RWPE2 (cell line): Measurements from ENCODE around the gene APEH.
A peak's percentile ranks its signal among the peaks of the same experiment; 100 is the strongest.

ENCODE experiments used
- ATAC-seq: fragments of 200-7000 bp; cut with Tn5 transposase; 3 replicates; pipeline ENCODE4 v1.9.1; 2021; ENCODE audit warnings: low read depth
- DNase-seq: peaks from one replicate; pipeline ENCODE4 v3.0.0-alpha.2; 2020; ENCODE audit warnings: low spot score
- H3K27ac ChIP-seq: fragments of 450-650 bp; 2 replicates; pipeline ENCODE4 v1.5.1; 2017; ENCODE audit warnings: mild to moderate bottlenecking; ENCODE audit not compliant: poor library complexity, severe bottlenecking
- H3K27me3 ChIP-seq: fragments of 250-450 bp; sonication (Bioruptor Pico); 2 replicates; pipeline ENCODE4 v1.5.1; 2021; ENCODE audit warnings: mild to moderate bottlenecking, moderate library complexity; ENCODE audit not compliant: insufficient read depth, poor library complexity, severe bottlenecking
- H3K36me3 ChIP-seq: fragments of 250-450 bp; sonication (Bioruptor Pico); 2 replicates; pipeline ENCODE4 v1.5.1; 2020; ENCODE audit warnings: low read depth, mild to moderate bottlenecking, moderate library complexity
- H3K4me1 ChIP-seq: fragments of 250-450 bp; sonication (Bioruptor Pico); 2 replicates; pipeline ENCODE4 v1.5.1; 2021; ENCODE audit warnings: mild to moderate bottlenecking, moderate library complexity; ENCODE audit not compliant: insufficient read depth, poor library complexity, severe bottlenecking
- H3K4me3 ChIP-seq: fragments of 250-450 bp; sonication (Bioruptor Pico); 2 replicates; pipeline ENCODE4 v1.5.1; 2021; ENCODE audit warnings: mild to moderate bottlenecking, moderate library complexity; ENCODE audit not compliant: severe bottlenecking
- H3K9me3 ChIP-seq: fragments of 250-450 bp; sonication (Bioruptor Pico); 2 replicates; pipeline ENCODE4 v1.5.1; 2021; ENCODE audit warnings: mild to moderate bottlenecking, moderate library complexity; ENCODE audit not compliant: severe bottlenecking
- CTCF ChIP-seq: fragments of 450-650 bp; IDR thresholded peaks from one replicate; pipeline ENCODE4 v1.5.1; 2017; ENCODE audit warnings: mild to moderate bottlenecking, moderate library complexity; ENCODE audit not compliant: poor library complexity, severe bottlenecking

The APEH gene

GRCh38 chr3:49673715-49674496, at the start of gene APEH:
TSS of gene APEH (plus strand) at chr3:49674351. CDS start at chr3:49674402, 51 bp downstream.
- Histone ChIP-seq H3K36me3 (peaks cover 39% of the 10 kb centered on the region), H3K4me1 (peaks cover 4% of the 10 kb centered on the region), H3K4me3 (peak within 1 kb of the TSS; percentile 73), H3K9me3 (no peaks in the 10 kb centered on the region), H3K27me3 (no peaks in the 10 kb centered on the region), H3K27ac (peak within 1 kb of the TSS; percentile 79)
- no peak for TF ChIP-seq CTCF
- DNase-seq (peak; percentile 99), ATAC-seq (peak; percentile 86)

- TF ChIP-seq CTCF, result no peak
- Histone ChIP-seq H3K27me3 (no peaks in the 10 kb centered on the region), H3K4me1 (no peaks in the 10 kb centered on the region), H3K36me3 (no peaks in the 10 kb centered on the region), H3K27ac (no peak overlapping the region), H3K9me3 (no peaks in the 10 kb centered on the region), H3K4me3 (no peak overlapping the region)
- no peak for ATAC-seq
- DNase-seq, result no peak
Observed at GRCh38 chr3:49625071-49625470, 49.1 kb upstream of the APEH start.

- Histone ChIP-seq H3K27me3 (no peaks in the 10 kb centered on the region), H3K4me3 (no peak overlapping the region), H3K27ac (no peak overlapping the region), H3K36me3 (no peaks in the 10 kb centered on the region), H3K9me3 (no peaks in the 10 kb centered on the region), H3K4me1 (peaks cover 4% of the 10 kb centered on the region)
- no peak for TF ChIP-seq CTCF
- ATAC-seq (no peak), DNase-seq (no peak)
Observed at GRCh38 chr3:49626101-49626581, 48.0 kb upstream of the APEH start.

GRCh38 chr3:49626796-49627195, 47.4 kb upstream of the APEH start:
- no peak for DNase-seq
- H3K9me3 ChIP-seq, result no peaks in the 10 kb centered on the region
- no peaks in the 10 kb centered on the region for H3K27me3 ChIP-seq
- peaks cover 4% of the 10 kb centered on the region for H3K4me1 ChIP-seq
- TF ChIP-seq CTCF, result no peak
- ATAC-seq, result no peak
- no peak overlapping the region for H3K27ac ChIP-seq
- H3K4me3 ChIP-seq, result no peak overlapping the region
- H3K36me3 ChIP-seq, result no peaks in the 10 kb centered on the region

GRCh38 chr3:49627634-49628033, 46.5 kb upstream of the APEH start:
- Histone ChIP-seq H3K4me3 (no peak overlapping the region), H3K9me3 (no peaks in the 10 kb centered on the region), H3K27ac (no peak overlapping the region), H3K4me1 (peaks cover 4% of the 10 kb centered on the region), H3K36me3 (no peaks in the 10 kb centered on the region), H3K27me3 (no peaks in the 10 kb centered on the region)
- no peak for DNase-seq
- ATAC-seq, result no peak
- TF ChIP-seq CTCF, result no peak
